Tibial nerve (tissue), 4 donors: ENCODE measurements around the gene CCDC112. TPM values are rescaled to one million over a fixed set of nuclear protein-coding genes. Genes with fewer than 3 reads are reported as not detected.

Experiments used
- DNase-seq, 2 donors: peaks; one replicate each; pipeline ENCODE4 v3.0.0-alpha.2; 2019; ENCODE audit warnings: low spot score in 2 of 2
- H3K27ac ChIP-seq, 4 donors: fragments of 200-600 bp; sonication (generic) in 3 of 4; one replicate each; pipeline ENCODE4 v1.5.1; 2017 to 2019; ENCODE audit warnings: mild to moderate bottlenecking in 1 of 4
- H3K27me3 ChIP-seq, 2 donors: fragments of 200-600 bp; sonication (generic) in 1 of 2; one replicate each; pipeline versions ENCODE4 v1.5.1 to v1.6.0; 2017 to 2019
- H3K36me3 ChIP-seq, 3 donors: fragments of 200-600 bp; sonication (generic); one replicate each; pipeline ENCODE4 v1.5.1; 2018 to 2019
- H3K4me1 ChIP-seq, 4 donors: fragments of 200-600 bp; sonication (generic) in 3 of 4; one replicate each; pipeline ENCODE4 v1.5.1; 2017 to 2019
- H3K4me3 ChIP-seq, 4 donors: fragments of 200-600 bp; sonication (generic) in 3 of 4; one replicate each; pipeline ENCODE4 v1.5.1; 2017 to 2019; ENCODE audit warnings: mild to moderate bottlenecking in 1 of 4, moderate library complexity in 1 of 4
- H3K9me3 ChIP-seq, 4 donors: fragments of 200-600 bp; sonication (generic) in 3 of 4; one replicate each; pipeline ENCODE4 v1.5.1; 2017 to 2019
- EP300 ChIP-seq, 2 donors: sonication (generic); formaldehyde crosslinking; IDR thresholded peaks; one replicate each; pipeline ENCODE4 v1.6.1; 2017; ENCODE audit warnings: antibody characterized with exemption in 2 of 2, mild to moderate bottlenecking in 1 of 2
- POLR2A ChIP-seq, 2 donors: fragments of 450-650 bp; IDR thresholded peaks; one replicate each; pipeline ENCODE4 v1.6.1; 2017; ENCODE audit warnings: antibody characterized with exemption in 2 of 2, mild to moderate bottlenecking in 2 of 2, moderate library complexity in 2 of 2
- WGBS, 2 donors: methylation state at CpG; one replicate each; pipeline ENCODE4 v1.1.5; 2018; 5-methylcytosine and 5-hydroxymethylcytosine counted together
- total RNA-seq, 4 donors: library from RNA; depleted of rRNA; stranded (reverse); fragments of >200 nt; gene quantifications; one replicate each; pipeline ENCODE4 v1.1.0, GENCODE V29; 2016
- TF ChIP-seq, protein P1 (sequence below), 5 experiments: fragments of 200-600 bp in 3 of 5; fragments of 450-650 bp in 2 of 5; sonication (generic) in 3 of 5; IDR thresholded peaks; one replicate each; pipeline ENCODE4 v1.5.1; 2016 to 2019; ENCODE audit warnings: antibody characterized with exemption in 5 of 5, mild to moderate bottlenecking in 3 of 5, moderate library complexity in 2 of 5

Gene CCDC112, protein sequence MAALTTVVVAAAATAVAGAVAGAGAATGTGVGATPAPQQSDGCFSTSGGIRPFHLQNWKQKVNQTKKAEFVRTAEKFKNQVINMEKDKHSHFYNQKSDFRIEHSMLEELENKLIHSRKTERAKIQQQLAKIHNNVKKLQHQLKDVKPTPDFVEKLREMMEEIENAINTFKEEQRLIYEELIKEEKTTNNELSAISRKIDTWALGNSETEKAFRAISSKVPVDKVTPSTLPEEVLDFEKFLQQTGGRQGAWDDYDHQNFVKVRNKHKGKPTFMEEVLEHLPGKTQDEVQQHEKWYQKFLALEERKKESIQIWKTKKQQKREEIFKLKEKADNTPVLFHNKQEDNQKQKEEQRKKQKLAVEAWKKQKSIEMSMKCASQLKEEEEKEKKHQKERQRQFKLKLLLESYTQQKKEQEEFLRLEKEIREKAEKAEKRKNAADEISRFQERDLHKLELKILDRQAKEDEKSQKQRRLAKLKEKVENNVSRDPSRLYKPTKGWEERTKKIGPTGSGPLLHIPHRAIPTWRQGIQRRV
- 10 to 100 TPM in 3 of 4 donors, 1 to 10 TPM in 1; 5.7 to 15.0 (median 13.8) TPM for total RNA-seq

DNA sequence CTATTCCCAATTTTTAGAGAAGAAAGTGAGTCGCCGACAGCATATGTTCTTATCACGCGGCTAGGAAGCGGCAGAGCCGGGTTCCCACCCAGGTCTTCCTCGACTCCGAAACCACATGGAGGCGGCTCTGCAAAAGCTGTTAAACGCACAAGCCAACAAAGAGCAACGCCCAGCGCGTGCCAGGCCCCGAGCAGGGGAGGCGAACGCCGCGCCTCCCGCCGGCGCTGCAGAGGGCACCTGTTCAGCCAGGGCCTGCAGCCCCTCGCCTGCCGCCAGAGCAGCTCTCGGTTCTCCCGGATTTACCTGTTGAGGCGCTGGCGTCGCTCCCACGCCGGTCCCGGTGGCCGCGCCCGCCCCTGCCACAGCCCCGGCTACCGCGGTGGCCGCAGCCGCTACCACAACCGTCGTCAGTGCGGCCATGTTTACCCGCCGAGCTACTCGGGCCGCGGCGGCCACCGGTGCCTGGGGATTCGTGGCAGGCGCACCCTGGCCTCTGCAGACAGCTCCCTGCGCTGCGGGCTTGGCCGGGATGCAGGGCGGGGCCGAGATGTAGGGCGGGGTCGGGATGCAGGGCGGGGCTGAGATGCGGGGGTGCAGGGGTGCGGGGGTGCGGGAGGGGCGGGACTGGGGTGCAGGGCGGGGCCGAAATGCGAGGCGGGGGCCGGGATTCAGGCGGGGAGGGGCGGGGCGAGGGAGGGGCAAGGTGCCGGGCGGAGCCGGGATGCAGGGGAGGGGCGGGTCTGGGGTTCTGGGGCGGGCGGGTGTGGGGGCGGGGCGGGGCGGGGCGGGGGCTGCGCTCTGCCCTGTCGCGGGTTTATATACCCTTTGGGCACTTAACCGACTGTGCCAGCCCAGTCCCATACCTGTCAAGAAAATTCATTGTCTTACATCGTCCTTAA is at the start of gene CCDC112:
CCDC112 (minus strand) TSS at position 531 of the 899 bp plus-strand sequence; CDS start at position 420, 111 bp downstream.
- Histone ChIP-seq H3K27ac (peak within 1 kb of the TSS in 3 of 4 donors; percentile 14 to 83 (median 76)), H3K36me3 (peaks cover 0 to 4% (median 0%) of the 10 kb centered on the region in 3 donors), H3K27me3 (no peaks in the 10 kb centered on the region), H3K4me1 (peaks cover 0 to 14% (median 5%) of the 10 kb centered on the region in 4 donors), H3K4me3 (peak within 1 kb of the TSS; percentile 68 to 96 (median 79)), H3K9me3 (peaks cover 0 to 13% (median 0%) of the 10 kb centered on the region in 4 donors)
- TF ChIP-seq POLR2A (IDR thresholded peaks at IDR 0.05) (peak in 1 of 2 donors; percentile 50), EP300 (IDR thresholded peaks at IDR 0.05) (peak in 1 of 2 donors; percentile 66)
- TF ChIP-seq, protein P1, sequence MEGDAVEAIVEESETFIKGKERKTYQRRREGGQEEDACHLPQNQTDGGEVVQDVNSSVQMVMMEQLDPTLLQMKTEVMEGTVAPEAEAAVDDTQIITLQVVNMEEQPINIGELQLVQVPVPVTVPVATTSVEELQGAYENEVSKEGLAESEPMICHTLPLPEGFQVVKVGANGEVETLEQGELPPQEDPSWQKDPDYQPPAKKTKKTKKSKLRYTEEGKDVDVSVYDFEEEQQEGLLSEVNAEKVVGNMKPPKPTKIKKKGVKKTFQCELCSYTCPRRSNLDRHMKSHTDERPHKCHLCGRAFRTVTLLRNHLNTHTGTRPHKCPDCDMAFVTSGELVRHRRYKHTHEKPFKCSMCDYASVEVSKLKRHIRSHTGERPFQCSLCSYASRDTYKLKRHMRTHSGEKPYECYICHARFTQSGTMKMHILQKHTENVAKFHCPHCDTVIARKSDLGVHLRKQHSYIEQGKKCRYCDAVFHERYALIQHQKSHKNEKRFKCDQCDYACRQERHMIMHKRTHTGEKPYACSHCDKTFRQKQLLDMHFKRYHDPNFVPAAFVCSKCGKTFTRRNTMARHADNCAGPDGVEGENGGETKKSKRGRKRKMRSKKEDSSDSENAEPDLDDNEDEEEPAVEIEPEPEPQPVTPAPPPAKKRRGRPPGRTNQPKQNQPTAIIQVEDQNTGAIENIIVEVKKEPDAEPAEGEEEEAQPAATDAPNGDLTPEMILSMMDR (IDR thresholded peaks at IDR 0.05) = no peak
- 1 to 2% methylated on average over 17 to 22 of the region's 86 CpGs for WGBS, 2 donors
- DNase-seq = peak; percentile 37 to 48

DNA sequence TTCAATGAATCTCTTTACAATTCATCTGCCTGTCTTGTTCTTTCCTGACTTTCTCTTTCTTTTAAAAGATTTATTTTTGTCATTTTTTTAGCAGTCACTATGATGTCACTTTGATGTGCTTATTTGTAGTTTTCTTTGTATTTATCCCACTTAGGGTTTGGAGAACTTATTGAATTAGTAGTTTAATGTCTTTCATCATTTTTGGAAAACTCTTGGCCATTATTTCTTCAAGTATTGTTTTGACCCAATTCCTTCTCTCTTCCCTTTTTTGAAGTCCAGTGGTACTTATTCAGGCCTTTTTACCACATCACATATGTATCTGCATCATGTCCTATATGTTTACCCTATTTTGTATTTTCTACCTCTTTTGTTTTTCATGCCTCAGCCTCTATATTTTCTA is 48.9 kb upstream of the CCDC112 start:
- no peak overlapping the region for H3K27ac ChIP-seq
- H3K4me1 ChIP-seq = peaks cover 0 to 16% (median 0%) of the 10 kb centered on the region in 4 donors
- TF ChIP-seq EP300 (IDR thresholded peaks at IDR 0.05) (no peak), POLR2A (IDR thresholded peaks at IDR 0.05) (no peak)
- TF ChIP-seq, protein P1 (IDR thresholded peaks at IDR 0.05) = no peak
- peaks cover 0 to 5% (median 0%) of the 10 kb centered on the region in 4 donors for H3K9me3 ChIP-seq
- no peak overlapping the region for H3K4me3 ChIP-seq
- DNase-seq = no peak
- no peaks in the 10 kb centered on the region for H3K36me3 ChIP-seq
- H3K27me3 ChIP-seq = no peaks in the 10 kb centered on the region

DNA sequence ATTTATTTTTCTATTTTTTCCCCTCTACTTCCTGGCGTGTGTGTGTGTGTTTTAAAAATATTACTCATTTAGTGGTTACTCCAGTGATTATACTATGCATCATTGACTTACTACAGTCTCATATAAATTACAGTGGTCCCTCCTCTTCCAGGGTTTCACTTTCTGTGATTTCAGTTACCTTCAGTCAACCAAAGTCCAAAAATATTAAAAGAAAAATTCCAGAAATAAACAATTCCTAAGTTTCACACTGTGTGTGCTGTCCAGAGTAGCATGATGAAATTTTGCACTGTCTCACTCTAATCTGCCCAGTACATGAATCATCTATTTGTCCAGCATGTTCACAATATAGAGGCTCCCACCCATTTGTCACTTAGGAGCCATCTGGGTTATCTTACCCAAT is 47.4 kb upstream of the CCDC112 start:
- H3K4me1 ChIP-seq = peaks cover 0 to 4% (median 0%) of the 10 kb centered on the region in 4 donors
- H3K27ac ChIP-seq = no peak overlapping the region
- no peaks in the 10 kb centered on the region for H3K36me3 ChIP-seq
- TF ChIP-seq EP300 (IDR thresholded peaks at IDR 0.05) (no peak), POLR2A (IDR thresholded peaks at IDR 0.05) (no peak)
- TF ChIP-seq, protein P1 (IDR thresholded peaks at IDR 0.05) = no peak
- H3K4me3 ChIP-seq = no peak overlapping the region
- WGBS, 2 donors = 65 to 73% methylated on average over 1 of the region's 1 CpG
- DNase-seq = no peak
- H3K27me3 ChIP-seq = no peaks in the 10 kb centered on the region
- H3K9me3 ChIP-seq = peaks cover 0 to 5% (median 0%) of the 10 kb centered on the region in 4 donors

DNA sequence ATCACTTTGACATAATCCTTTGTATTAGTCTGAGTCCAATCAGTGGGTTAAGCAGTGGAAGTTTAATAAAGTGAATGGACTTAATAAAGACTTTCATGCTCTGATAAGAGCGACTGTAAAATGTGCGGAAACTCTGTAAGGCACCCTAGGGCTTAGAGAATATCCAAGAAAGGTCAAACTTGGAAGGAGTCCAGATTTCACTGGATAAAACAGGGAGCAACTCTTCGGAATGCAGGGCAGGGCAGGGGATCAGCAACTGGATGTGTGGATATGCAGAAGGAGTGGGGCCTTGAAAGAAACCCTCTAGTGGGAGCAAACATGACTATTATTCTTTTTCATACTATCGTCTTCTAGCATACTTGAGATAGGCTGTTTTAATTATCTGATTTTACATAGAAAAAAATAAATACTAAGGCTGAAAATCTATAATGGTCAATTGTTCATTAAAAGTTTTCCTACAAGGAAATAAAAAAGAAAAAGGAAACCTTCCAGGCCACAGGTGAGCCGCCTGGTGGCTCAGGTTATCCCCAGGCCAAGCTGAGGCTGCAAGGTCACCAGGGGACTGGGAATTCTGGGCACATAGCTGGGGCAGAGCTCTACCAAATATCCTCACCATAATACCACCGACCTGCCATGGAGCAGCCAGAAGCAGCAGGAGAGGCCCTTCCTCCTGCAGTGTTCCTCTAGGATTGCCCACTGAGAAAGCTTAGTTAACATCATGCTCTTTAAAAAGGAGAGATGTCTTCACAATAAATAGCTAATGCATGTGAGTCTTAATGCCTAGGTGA is 46.3 kb upstream of the CCDC112 start:
- no peak for TF ChIP-seq EP300 (IDR thresholded peaks at IDR 0.05)
- TF ChIP-seq, protein P1 (IDR thresholded peaks at IDR 0.05) = no peak
- TF ChIP-seq POLR2A (IDR thresholded peaks at IDR 0.05) = no peak
- Histone ChIP-seq H3K4me1 (no peaks in the 10 kb centered on the region), H3K27ac (no peak overlapping the region), H3K4me3 (no peak overlapping the region), H3K9me3 (peaks cover 0 to 5% (median 0%) of the 10 kb centered on the region in 4 donors), H3K27me3 (no peaks in the 10 kb centered on the region), H3K36me3 (no peaks in the 10 kb centered on the region)
- DNase-seq = no peak
- 48 to 54% methylated on average over 6 of the region's 6 CpGs for WGBS, 2 donors
